Omental fat pad (tissue), 4 donors: ENCODE results near the gene TPRG1. TPM values are rescaled to one million over a fixed set of nuclear protein-coding genes. Genes with fewer than 3 reads are reported as not detected.

Source experiments
- ATAC-seq: fragments of 150-250 bp; one replicate; pipeline ENCODE4 v1.9.1; 2016; ENCODE audit warnings: mild to moderate bottlenecking, moderate library complexity; ENCODE audit not compliant: low FRiP score
- DNase-seq: peaks from one replicate; pipeline ENCODE4 v3.0.0-alpha.2; 2019; ENCODE audit warnings: low spot score
- total RNA-seq, 4 donors: library from RNA; depleted of rRNA; stranded (reverse); fragments of >200 nt; gene quantifications; one replicate each; pipeline ENCODE4 v1.1.0, GENCODE V29; 2016
- TF ChIP-seq, protein P1 (sequence below), 3 donors: fragments of 450-650 bp; IDR thresholded peaks; one replicate each; pipeline ENCODE4 v1.5.1; 2016 to 2017; ENCODE audit warnings: antibody characterized with exemption in 3 of 3, mild to moderate bottlenecking in 3 of 3, moderate library complexity in 2 of 3

The TPRG1 gene
- total RNA-seq, 4 donors from 2014 or later, result 7.1 to 18.3 (median 13.8) TPM

DNA sequence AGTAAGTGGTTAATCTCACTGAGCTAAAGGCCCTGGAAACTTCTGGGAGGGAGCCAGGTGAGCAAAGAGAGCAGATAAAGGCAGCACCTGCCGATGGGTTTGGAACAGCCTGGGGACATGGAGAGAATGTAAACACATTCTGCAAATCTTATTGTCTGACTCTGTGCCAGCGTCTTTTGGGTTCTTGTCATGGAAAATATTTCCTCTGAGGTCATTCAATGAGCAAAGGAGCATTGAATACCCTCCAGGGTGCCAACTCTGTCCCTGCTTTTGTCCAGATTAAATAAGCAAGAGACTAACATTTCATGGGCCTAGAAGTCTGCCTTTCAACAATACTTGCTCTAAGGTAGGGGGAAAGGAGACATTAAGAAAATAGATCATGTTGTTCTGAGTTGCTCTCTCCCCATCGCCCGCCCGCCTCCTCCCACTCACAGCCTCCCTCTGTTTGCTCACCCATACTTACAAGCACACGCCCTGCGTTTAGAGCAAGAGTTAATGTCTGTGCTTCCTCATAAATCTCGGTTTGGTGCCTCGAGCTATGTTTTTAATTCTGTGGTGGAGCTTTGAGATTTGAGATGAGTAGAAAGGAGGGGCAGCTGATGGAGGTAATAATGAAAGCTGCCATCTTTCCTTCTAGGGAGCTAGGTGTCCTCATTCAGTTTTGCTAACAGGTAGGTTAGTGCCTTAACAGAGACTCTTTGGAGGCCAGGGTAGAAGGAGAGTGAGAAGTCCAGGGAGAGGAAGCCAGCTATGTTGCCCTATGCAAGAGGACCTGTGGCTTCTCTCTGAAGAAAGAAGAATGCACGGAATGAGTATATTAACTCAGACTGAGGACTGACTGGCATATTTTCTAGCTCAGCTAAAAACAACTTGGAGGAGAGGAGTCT lies 132.9 kb downstream of the TPRG1 start:
- ATAC-seq (peak; percentile 75), DNase-seq (no peak)
- TF ChIP-seq, protein P1, sequence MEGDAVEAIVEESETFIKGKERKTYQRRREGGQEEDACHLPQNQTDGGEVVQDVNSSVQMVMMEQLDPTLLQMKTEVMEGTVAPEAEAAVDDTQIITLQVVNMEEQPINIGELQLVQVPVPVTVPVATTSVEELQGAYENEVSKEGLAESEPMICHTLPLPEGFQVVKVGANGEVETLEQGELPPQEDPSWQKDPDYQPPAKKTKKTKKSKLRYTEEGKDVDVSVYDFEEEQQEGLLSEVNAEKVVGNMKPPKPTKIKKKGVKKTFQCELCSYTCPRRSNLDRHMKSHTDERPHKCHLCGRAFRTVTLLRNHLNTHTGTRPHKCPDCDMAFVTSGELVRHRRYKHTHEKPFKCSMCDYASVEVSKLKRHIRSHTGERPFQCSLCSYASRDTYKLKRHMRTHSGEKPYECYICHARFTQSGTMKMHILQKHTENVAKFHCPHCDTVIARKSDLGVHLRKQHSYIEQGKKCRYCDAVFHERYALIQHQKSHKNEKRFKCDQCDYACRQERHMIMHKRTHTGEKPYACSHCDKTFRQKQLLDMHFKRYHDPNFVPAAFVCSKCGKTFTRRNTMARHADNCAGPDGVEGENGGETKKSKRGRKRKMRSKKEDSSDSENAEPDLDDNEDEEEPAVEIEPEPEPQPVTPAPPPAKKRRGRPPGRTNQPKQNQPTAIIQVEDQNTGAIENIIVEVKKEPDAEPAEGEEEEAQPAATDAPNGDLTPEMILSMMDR (IDR thresholded peaks at IDR 0.05), result no peak

DNA sequence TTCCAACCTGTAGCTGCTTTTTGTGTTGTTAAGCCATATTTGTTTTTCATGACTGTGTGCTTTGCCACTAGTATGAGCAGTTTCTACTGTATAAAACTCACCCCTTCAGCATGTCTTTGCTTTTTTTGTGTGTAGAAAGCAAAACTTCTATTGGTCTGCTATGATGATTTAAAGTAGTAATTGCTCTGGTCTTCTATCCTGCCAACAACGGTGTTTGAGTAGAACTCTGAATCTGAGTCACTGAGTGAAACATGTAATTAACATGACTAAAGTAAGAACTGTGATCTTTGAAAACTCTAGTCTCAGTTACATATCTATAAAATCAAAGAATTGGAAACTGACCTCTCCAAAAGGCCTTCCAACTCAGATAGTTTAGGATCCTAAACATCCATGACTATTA lies 133.6 kb downstream of the TPRG1 start:
- DNase-seq (no peak), ATAC-seq (peak; percentile 66)
- TF ChIP-seq, protein P1 (IDR thresholded peaks at IDR 0.05), result no peak

DNA sequence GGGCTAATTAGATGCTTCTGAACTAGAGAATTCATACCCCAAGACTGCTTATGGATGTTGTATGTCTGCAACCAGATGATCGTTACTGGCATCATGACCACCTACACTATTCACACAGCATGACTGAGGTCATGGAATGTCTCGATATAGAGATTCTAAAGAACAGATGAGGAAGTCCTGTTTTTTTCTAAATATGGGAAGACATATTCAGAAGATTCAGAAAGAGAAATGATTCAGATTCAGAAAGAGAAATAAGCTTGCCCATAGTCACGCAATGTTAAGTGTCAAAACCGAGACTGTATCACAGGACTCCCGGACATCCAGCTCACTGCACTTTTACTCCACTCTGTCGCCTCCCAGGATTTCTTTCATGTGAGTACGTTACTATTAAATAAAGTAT lies 136.2 kb downstream of the TPRG1 start:
- no peak for ATAC-seq
- TF ChIP-seq, protein P1 (IDR thresholded peaks at IDR 0.05), result no peak
- no peak for DNase-seq

DNA sequence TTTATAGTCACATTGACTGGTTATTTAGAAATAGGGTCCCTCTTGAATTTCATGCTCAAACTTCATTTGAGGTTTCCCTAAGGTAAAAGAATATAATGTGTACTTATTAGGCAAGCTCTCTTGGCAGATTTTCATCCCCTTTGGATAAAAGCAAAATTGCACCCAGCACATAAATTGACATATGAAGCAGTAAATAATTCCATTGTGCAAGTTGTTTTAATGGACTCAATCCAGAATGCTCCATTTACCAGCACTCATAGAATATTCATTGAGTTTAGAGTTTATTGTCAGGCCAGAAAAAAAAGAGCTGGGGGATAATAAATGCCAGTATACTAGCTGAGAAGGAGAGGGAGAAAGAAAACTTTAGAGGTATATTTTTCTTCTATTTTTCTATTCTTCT lies 136.8 kb downstream of the TPRG1 start:
- DNase-seq, result no peak
- TF ChIP-seq, protein P1 (IDR thresholded peaks at IDR 0.05), result no peak
- ATAC-seq, result no peak

GRCh38 chr3:189309400-189309975 lies 137.7 kb downstream of the TPRG1 start:
- TF ChIP-seq, protein P1 (IDR thresholded peaks at IDR 0.05), result no peak
- DNase-seq (no peak), ATAC-seq (no peak)

GRCh38 chr3:189311521-189311920 lies 139.8 kb downstream of the TPRG1 start:
- ATAC-seq, result no peak
- TF ChIP-seq, protein P1 (IDR thresholded peaks at IDR 0.05), result no peak
- DNase-seq, result no peak

DNA sequence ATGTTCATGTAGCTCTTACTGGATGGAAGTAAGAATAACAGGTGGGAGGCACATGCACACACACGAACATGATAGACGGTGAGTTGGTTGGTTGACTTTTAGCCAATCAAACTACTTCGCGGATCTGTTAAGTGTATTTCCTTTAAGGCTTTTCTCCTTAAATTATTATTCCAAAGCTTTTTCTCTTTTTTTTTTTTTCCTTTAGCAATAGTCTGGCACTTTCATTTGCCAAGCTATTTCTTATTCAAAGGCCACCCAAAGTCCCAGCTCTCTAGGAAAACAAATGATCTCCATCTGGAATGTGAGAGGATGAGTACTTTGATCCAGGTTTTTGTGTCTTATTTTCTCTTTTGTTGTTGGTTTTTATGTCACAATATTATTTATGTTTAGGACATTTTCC lies 141.1 kb downstream of the TPRG1 start:
- DNase-seq, result no peak
- ATAC-seq, result no peak
- TF ChIP-seq, protein P1 (IDR thresholded peaks at IDR 0.05), result no peak
